GM18502 (cell line): Measurements from ENCODE around the gene ABHD2.
"Not testable (repeated sequence)": the region's sequence is repeated elsewhere in the genome, so short reads cannot be mapped to it uniquely, and the experiment has no call there.

Experiments used
- ATAC-seq: cut with Tn5 transposase; IDR thresholded peaks from one replicate; pipeline ENCODE4 v1.9.1; 2021; ENCODE audit warnings: mild to moderate bottlenecking; ENCODE audit not compliant: unreplicated experiment, poor library complexity

Gene ABHD2

GRCh38 chr15:89209057-89209456 is 120.8 kb downstream of the ABHD2 start:
- ATAC-seq: no peak

- ATAC-seq: no peak
Measured at GRCh38 chr15:89211678-89212170, 123.5 kb downstream of the ABHD2 start.

GRCh38 chr15:89215627-89216026 is 127.4 kb downstream of the ABHD2 start:
- no peak for ATAC-seq

DNA sequence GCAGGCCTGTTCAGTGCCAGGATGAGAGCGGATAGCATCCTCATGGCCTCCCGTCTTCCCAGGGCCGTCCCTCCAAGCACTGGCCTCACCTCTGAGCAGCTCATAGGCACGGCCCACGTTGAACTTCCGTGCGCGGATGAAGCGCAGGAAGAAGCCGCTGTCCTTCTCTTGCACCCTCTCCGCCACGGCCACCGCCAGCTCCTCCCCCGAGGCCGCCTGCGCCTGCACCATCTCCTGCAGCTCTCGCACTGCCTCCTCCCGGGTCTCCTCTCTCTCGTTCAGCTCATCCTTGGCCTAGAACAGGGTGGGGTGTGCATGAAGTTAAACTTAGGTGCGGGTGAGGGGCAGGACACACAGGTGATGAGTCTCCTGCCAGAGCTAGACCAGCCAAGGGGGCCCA is 128.8 kb downstream of the ABHD2 start:
- ATAC-seq: no peak

GRCh38 chr15:89217686-89218376 is 129.6 kb downstream of the ABHD2 start:
- ATAC-seq: no peak

- no peak for ATAC-seq
Measured at GRCh38 chr15:89218531-89218930, 130.3 kb downstream of the ABHD2 start.

DNA sequence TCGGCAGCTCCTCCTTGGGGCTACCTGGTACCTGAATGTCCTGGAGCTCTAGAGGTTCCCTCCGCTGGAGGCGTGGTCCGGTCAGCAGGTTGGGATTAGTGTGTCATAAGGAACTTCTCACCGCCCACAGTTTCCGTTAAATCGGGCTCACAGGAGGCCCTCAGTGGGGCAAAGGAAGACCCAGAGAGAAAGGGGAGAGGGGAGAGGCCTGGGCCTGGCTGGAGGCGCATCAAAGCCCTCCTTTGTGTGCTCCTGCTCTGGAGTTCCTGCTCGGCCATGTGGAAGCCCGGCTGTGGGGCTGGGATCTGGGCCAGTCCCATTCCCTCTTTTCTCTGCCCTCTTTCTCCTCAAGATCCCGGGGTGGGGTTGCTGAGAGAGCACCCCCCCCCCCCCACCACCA is 133.3 kb downstream of the ABHD2 start, which contains the start of gene RLBP1:
TSS of gene RLBP1 (minus strand) at position 37 of the 400 bp plus-strand sequence. CDS start 2,604 bp downstream, outside the sequence.
- ATAC-seq: no peak

DNA sequence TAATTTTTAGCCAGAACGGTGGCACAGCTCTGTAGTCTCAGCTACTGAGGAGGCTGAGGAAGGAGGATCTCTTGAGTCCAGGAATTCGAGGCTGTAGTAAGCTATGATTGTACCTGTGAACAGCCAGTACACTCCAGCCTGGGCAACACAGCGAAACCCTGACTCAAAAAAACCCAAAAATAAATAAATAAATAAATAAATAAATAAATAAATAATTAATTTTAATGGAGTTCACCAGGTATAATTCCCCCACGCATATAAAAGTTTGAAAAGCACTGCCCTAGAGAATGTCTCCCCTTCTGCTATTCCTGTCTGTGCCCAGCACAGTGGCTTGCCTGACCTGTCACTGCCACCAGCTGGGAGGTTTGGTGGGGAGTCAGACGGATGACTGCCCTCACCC is 137.3 kb downstream of the ABHD2 start:
- ATAC-seq: no peak

DNA sequence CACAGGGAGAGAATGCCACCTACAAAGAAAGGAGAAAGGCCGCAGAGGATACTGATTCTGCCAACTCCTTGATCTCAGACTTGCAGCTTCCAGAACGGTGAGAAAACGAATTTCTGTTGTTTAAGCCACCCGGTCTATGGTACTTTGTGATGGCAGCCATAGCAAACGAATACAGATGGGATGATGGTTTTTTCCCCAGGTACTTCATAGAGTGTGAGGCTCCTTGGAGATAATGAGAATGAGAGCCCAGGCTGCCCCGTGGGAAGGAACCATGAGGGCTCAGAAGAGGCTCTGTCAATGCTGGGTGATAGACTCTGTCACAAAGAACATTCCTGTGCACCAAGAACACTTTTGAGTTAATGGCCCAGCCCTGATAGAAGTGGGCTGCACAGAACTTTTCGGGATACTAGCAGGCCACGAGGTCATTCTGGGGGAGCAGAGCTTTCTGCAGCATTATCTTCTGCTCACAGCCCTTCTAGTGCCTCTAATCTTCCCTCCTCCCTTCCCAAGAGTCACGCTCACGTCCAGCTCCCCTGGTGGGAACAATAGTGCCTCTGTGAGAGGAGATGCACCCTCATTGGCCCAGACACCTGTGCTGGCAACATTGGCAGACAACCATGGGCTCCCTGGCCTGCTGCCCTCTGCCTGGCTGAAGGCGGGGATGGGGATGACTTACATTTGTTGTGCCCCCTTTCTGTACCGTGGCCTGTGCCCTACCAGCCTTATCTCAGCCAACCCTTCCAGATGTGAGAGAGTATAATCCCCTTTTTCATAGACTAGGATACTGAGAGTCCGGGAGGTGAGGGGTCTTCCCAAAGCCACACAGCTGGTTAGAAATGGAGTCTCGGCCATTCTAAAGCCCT is 138.3 kb downstream of the ABHD2 start:
- no peak for ATAC-seq

GRCh38 chr15:89227425-89227824 is 139.2 kb downstream of the ABHD2 start:
- no peak for ATAC-seq

GRCh38 chr15:89230277-89230676 is 142.0 kb downstream of the ABHD2 start:
- no peak for ATAC-seq

DNA sequence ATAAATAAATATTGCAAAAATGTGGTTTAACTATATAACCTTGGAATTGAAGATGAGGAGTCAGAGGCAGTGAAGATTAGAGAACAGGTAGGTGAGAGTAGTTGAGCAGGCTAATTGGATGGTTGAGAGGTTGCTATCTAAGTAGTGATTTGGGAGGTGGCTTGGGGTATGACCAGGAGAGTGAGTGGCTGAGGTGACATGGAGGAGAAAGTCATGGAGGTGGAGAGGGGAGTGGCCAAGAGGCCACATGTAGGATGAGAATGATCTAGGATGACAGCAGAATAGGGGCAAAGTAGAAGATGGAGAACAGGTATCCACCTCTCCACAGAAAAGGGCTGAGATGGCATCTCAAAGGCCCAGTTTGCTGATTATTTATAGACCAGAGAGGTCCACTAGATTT is 143.6 kb downstream of the ABHD2 start:
- no peak for ATAC-seq

- ATAC-seq: not testable (repeated sequence)
Measured at GRCh38 chr15:89239883-89240810, 151.9 kb downstream of the ABHD2 start.

DNA sequence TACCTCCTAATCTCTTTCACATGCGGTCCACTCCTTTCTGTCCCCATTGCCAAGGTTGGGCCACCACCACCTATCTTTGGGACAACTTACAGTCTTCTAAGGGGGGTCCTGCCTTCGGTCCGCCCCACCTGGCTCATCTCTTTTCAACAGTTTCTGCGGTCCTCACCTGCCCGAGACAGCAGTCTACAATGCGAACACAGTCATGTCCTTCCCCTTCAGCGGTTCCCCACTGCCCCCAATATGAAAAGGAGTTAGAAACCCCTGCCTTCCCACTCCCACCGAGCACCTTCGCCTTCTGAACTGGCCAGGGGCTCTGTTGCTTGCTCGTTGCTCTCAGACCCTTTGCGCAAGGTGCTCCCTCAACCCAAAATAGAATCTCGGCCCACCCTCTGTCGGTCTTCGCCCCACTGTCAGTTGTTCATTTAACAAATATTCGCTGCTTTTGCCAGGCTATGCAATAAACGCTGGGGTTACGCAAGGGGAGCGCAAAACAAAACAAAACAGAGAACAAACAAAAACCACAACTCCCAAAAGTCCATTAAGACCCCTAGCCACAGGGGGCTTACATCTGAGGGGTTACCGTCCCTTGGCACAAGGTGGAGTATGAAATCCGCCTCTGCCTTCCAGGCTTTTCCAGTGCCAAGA is 154.9 kb downstream of the ABHD2 start:
- ATAC-seq: no peak

DNA sequence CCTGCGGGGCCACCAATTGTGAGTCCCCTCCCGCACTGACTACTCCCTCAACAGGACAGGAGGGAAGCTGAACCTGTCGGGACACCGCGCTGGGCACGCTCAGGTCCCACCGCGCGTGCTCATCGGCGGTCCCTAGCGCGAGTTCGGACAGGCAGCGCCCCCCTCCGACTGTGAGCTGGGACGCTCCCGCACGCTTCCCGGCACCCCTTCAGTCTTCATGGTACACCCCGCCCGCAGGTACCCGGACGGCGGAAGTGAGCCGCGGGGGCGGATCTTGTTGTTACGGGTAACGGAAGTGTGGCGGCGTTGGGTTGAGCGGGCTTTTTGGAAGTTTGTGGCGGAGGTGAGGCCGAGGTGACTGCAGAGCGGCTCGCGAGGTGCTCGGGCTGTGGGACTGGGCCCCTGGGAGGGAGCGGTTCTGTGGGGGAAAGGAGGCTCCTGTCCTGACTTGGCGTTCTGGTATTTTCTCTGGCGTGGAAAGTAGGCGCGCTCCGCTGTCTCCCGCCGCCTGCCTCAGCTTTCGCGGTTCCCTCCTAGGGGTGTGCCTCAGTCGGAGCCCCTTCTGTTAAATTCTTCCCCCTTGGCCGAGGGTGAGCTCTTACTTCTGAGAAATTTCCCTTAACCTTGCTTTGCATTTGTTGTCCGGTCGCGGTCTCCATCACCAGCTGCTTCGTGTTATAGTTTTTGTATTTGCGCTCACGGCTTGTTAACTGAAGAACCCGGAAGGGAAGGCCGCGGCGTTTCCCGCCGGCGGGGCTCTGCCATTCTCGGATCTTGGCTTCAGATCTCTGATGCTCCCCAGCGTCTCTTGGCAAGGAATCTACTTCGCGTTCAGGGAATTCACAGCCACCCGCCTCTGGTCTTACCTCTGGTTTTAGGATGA is 155.7 kb downstream of the ABHD2 start, which contains the start of gene FANCI:
TSS of gene FANCI (plus strand) at position 289 of the 883 bp plus-strand sequence. CDS start 3,669 bp downstream, outside the sequence.
- ATAC-seq: peak; percentile 96

DNA sequence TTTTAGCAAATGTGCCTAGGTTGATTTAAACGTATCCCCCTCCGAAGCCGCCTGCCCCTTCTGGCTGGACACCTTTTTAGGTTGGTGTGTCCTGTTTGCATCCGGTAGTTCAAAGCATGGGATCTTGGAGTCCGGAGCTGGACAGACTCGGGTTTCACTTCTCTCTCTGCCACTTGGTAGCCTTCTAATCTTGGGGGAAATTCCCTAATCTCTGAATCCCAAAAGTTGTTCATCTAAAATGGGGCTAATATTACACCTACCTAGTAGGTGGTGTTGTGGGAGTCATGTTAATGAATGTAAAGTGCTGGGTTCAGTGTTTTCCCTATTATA is 156.3 kb downstream of the ABHD2 start:
- ATAC-seq: peak; percentile 27

DNA sequence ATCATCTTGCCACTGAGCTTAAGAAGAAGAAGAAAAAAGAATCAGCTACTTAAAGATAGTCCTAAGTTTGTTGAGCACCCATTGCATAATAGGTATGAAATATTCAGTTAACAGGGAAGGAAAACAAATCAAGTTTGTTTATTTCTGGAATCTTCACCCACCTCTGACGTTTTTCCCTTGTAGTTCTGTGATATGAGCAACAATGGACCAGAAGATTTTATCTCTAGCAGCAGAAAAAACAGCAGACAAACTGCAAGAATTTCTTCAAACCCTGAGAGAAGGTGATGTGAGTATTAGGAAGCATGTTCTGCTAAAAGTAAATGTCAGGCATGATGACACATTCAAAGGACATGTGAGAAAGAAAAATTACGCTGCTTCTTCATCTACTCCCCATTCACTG is 159.2 kb downstream of the ABHD2 start:
- ATAC-seq: no peak

- ATAC-seq: no peak
Measured at GRCh38 chr15:89248584-89248983, 160.3 kb downstream of the ABHD2 start.

DNA sequence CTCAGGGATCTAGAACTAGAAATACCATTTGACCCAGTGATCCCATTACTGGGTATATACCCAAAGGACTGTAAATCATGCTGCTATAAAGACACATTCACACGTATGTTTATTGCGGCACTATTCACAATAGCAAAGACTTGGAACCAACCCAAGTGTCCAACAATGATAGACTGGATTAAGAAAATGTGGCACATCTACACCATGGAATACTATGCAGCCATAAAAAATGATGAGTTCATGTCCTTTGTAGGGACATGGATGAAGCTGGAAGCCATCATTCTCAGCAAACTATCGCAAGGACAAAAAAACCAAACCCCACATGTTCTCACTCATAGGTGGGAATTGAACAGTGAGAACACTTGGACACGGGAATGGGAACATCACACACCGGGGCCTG is 161.9 kb downstream of the ABHD2 start:
- not testable (repeated sequence) for ATAC-seq
